Activated CD4-positive, alpha-beta T cell treated with anti-CD3 and anti-CD28 coated beads, Interleukin-2, amount 10 ng/mL, durations not matched to agents 24 days and 14 days (primary cell): Measurements from ENCODE around the gene DIPK1A. TPM values are rescaled to one million over a fixed set of nuclear protein-coding genes. Genes with fewer than 3 reads are reported as not detected.

Source experiments
- DNase-seq: peaks from one replicate; pipeline ENCODE4 v3.0.0; 2022
- H3K27ac Mint-ChIP-seq: one replicate; pipeline ENCODE4 v1.8.0; 2022; ENCODE audit warnings: mild to moderate bottlenecking, mixed read lengths
- H3K27me3 Mint-ChIP-seq: one replicate; pipeline ENCODE4 v1.8.0; 2022; ENCODE audit warnings: mixed read lengths
- H3K36me3 Mint-ChIP-seq: one replicate; pipeline ENCODE4 v1.8.0; 2022; ENCODE audit warnings: low read depth, mild to moderate bottlenecking, mixed read lengths
- H3K4me1 Mint-ChIP-seq: one replicate; pipeline ENCODE4 v1.8.0; 2021; ENCODE audit warnings: mixed read lengths
- H3K4me3 Mint-ChIP-seq: one replicate; pipeline ENCODE4 v1.8.0; 2022; ENCODE audit warnings: mild to moderate bottlenecking, moderate library complexity, mixed read lengths
- H3K9me3 Mint-ChIP-seq: one replicate; pipeline ENCODE4 v1.8.0; 2021; ENCODE audit warnings: mixed read lengths
- intact Hi-C: fragments of 100-400 bp; cut with micrococcal nuclease; formaldehyde crosslinking; loops from one replicate; pipeline ENCODE4 v1.15.1; 2023
- total RNA-seq: library from RNA; stranded (reverse); gene quantifications from 2 replicates; pipeline ENCODE4 v1.2.3, GENCODE V29; 2022

The DIPK1A gene
- total RNA-seq, 1 donor from 2014 or later, result 19.7 TPM

DNA sequence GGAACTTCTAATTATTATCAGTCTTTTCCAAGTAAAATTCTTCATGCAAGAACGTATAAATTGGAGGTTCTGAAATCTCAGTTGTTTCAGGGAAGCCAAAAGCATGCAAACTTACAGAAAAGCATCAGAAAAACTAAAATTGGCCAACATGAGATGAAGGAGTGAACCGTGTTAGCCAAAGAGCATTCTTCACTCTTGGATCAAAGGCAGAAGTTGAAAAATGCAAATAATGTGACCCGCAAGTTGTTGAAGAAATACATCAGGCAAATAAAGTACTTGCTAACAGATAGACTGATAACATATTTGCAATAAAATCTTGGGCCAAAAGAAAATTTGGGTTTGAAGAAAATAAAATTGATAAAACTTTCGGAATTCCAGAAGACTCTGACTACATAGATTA, 29.6 kb downstream of the DIPK1A start:
- intact Hi-C loops, result no loop called here
- Mint-ChIP-seq H3K27ac (no peak overlapping the region), H3K9me3 (no peaks in the 10 kb centered on the region), H3K36me3 (peaks cover 17% of the 10 kb centered on the region), H3K27me3 (no peaks in the 10 kb centered on the region), H3K4me3 (no peak overlapping the region), H3K4me1 (peaks cover 33% of the 10 kb centered on the region)
- no peak for DNase-seq

DNA sequence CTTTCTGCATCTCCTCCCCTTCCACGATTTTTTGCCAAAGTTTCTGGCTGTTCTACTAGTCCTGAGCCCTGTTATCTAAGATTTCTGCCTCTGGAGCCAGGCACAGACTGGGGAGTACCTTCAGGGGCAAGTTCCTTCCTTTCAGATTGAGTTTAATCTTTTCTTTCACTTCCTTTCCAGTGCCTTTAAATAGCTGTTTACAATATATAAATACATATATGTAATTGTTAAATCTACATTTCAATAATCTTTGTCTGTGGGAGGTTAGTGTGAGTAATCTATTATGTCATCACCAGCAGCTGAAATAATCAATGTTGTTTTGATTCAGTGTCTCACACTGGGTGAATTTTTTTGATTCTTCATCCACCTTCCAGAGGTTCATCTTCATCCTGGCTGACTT, 31.8 kb downstream of the DIPK1A start:
- H3K4me1 Mint-ChIP-seq, result peaks cover 24% of the 10 kb centered on the region
- no peak overlapping the region for H3K4me3 Mint-ChIP-seq
- no peak for DNase-seq
- peak overlapping the region; percentile 7 for H3K27ac Mint-ChIP-seq
- no peaks in the 10 kb centered on the region for H3K27me3 Mint-ChIP-seq
- intact Hi-C loops, result loop anchor here (5.0 kb wide), 1 partner anchor 42 kb away; no protein-coding TSS in a partner anchor
- no peaks in the 10 kb centered on the region for H3K9me3 Mint-ChIP-seq
- peaks cover 17% of the 10 kb centered on the region for H3K36me3 Mint-ChIP-seq

DNA sequence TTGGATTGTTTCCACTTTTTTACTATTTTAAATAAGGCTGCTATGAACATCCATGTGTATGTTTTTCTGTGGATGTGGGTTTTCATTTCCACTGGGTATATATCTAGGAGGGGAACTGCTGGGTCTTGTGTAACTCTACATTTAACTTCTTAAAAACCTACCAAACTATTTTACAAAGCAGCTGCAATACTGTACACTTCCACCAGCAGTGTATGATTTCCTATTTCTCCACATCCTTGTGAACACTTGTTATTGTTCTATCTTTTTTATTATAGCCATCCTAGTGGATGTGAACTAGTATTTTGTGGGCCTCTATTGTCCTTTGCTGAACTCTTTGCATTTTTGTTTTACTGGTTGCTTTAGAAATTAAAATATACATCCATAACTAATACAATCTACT, 33.4 kb downstream of the DIPK1A start:
- Mint-ChIP-seq H3K9me3 (no peaks in the 10 kb centered on the region), H3K4me1 (peaks cover 25% of the 10 kb centered on the region), H3K4me3 (no peak overlapping the region), H3K36me3 (peaks cover 17% of the 10 kb centered on the region), H3K27me3 (no peaks in the 10 kb centered on the region), H3K27ac (no peak overlapping the region)
- intact Hi-C loops, result loop anchor here (5.0 kb wide), 1 partner anchor 41 kb away; no protein-coding TSS in a partner anchor
- DNase-seq, result no peak

DNA sequence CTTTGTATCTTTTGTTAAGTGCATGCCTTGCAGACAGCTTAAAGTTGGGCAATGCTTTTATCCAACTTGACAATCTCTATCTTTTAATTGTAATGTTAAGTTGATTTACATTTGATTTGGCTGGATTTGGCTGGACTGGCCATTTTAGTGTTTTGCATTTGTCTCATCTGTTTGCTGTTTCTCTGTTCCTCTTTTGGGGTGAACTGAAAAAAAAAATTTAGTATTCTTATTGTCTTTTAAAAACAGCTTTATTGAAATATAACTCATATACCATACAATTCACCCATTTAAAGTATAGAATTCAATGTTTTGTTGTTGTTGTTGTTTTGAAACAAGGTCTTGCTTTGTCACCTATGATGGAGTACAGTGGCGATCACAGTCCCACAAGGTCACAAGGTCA, 34.4 kb downstream of the DIPK1A start:
- no peak overlapping the region for H3K27ac Mint-ChIP-seq
- intact Hi-C loops, result loop anchor here (5.0 kb wide), 1 partner anchor 40 kb away; no protein-coding TSS in a partner anchor
- H3K27me3 Mint-ChIP-seq, result no peaks in the 10 kb centered on the region
- no peak overlapping the region for H3K4me3 Mint-ChIP-seq
- H3K36me3 Mint-ChIP-seq, result peaks cover 13% of the 10 kb centered on the region
- DNase-seq, result no peak
- H3K4me1 Mint-ChIP-seq, result peaks cover 21% of the 10 kb centered on the region
- H3K9me3 Mint-ChIP-seq, result no peaks in the 10 kb centered on the region

DNA sequence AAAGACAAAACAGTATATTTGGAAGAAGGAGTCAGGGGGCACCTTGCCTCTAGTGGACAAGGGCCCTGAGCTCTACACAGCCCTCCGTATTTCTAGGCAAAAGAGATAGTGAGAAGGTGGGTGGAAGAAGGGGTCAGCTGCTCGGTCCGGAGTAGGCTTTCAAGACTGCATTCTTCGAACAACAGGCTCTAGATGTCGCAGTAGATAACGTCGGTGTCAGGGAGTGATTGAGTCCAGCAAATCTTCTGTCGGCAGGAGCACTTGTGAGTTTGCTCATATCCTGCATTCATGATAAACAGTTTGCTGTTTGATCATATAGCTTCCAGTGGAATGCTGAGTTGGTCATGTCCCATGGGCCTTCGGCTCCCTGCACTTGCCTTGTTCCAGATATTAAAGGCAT, 36.8 kb downstream of the DIPK1A start:
- no peak overlapping the region for H3K4me3 Mint-ChIP-seq
- peaks cover 24% of the 10 kb centered on the region for H3K36me3 Mint-ChIP-seq
- no peak overlapping the region for H3K27ac Mint-ChIP-seq
- H3K4me1 Mint-ChIP-seq, result peaks cover 13% of the 10 kb centered on the region
- DNase-seq, result no peak
- H3K9me3 Mint-ChIP-seq, result peaks cover 11% of the 10 kb centered on the region
- intact Hi-C loops, result no loop called here
- H3K27me3 Mint-ChIP-seq, result no peaks in the 10 kb centered on the region

DNA sequence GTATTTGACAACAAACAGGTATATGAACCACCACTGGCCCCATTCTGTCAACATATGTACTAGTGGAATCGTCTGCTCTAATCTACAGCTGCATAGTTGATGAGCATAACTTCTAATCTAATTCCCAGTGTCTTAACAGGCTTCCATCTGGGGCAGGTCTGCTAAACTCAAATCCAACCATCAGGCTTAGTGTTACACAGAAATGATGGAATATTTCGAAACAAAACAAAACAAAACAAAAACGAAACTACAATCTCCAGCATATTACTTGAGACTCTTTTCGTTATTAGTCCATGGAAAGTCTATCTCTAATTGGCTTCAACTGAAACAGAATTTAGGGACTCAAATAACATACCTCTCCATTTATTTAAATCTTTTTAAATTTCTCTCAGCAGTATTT, 37.6 kb downstream of the DIPK1A start:
- Mint-ChIP-seq H3K36me3 (peaks cover 20% of the 10 kb centered on the region), H3K4me1 (peaks cover 7% of the 10 kb centered on the region), H3K27me3 (no peaks in the 10 kb centered on the region), H3K9me3 (peaks cover 11% of the 10 kb centered on the region), H3K27ac (no peak overlapping the region), H3K4me3 (no peak overlapping the region)
- intact Hi-C loops, result no loop called here
- DNase-seq, result no peak

DNA sequence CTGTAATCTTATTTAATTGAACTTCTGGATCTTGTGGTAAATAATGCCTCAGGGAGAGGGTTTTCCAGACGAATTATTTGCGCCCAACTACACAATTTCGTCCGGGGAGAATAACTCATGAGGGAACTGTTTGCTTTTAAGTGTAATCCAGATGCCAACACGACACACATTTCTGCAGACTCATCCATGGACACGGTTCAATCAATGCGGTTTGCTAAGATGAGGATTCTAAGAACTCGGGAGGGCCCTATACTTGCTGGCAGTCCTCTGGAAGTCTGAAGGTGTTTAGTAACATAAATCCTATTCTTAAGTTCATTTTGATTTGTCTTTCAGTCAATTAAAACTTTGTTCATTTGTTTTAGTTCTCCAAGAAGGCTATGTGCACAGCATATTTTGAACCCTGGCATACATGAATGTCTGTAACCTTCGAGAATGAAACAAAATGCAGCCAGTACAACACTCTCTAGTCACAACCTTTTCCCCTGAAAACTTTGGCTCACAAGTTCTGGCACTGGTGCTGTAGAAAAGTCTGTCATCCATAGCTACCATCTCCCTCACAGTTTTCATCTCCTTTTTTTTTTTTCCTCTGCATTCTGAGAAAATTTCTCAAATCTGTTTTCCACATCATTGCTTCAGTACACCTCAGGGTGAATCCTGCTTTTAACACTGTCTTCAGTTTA, 38.8 kb downstream of the DIPK1A start:
- intact Hi-C loops, result no loop called here
- Mint-ChIP-seq H3K27me3 (no peaks in the 10 kb centered on the region), H3K27ac (no peak overlapping the region), H3K9me3 (peaks cover 11% of the 10 kb centered on the region), H3K4me1 (peaks cover 9% of the 10 kb centered on the region), H3K4me3 (no peak overlapping the region), H3K36me3 (peaks cover 20% of the 10 kb centered on the region)
- DNase-seq, result no peak

DNA sequence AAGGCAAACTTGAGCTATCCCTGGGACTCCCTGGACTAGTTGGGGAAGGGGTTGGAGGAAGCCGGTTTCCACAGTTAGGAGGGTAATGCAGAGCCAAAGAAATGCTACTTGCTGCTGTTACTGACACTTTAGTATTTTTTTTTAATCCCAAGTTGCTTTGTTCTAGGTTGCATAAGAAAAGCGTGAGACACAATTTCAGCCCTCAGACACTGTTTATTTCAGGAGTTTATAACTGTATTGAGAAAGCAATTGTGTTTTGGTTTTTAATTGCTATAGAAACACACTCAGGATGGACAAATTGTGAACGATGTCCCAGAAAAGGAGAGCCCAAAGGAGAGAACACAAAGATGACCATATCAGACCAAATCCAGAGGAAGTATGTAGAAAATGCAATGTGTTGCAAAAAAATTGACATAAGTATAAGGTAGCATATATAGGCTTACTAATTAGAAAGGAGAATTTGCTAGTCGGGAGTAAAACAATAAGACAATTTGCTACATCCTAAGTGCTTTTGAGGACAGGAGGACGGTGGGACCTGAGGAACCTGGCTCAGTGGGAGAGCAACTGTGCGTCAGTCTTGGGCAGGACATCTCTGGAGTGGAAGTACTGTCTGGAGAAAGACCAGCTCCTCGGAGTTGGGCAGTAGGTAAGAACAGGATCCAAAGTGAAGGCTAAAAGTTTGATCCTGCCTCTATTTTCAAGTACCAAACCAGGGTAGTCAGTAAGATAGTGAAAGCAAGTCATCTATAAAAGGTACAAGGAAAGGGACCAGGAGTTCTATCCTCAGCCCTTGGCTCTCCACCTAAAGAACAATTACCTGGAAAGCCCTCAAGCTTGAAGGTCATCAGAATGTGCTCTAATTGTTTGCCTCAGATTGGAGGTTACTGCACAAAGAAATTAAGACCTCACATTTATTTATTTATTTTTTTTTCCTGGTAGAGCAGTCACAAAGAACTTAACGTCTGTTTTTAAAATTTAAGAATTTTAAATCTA, 39.9 kb downstream of the DIPK1A start:
- Mint-ChIP-seq H3K36me3 (peaks cover 21% of the 10 kb centered on the region), H3K27me3 (no peaks in the 10 kb centered on the region), H3K4me3 (no peak overlapping the region), H3K27ac (no peak overlapping the region), H3K9me3 (peaks cover 11% of the 10 kb centered on the region), H3K4me1 (peaks cover 9% of the 10 kb centered on the region)
- DNase-seq, result no peak
- intact Hi-C loops, result no loop called here

DNA sequence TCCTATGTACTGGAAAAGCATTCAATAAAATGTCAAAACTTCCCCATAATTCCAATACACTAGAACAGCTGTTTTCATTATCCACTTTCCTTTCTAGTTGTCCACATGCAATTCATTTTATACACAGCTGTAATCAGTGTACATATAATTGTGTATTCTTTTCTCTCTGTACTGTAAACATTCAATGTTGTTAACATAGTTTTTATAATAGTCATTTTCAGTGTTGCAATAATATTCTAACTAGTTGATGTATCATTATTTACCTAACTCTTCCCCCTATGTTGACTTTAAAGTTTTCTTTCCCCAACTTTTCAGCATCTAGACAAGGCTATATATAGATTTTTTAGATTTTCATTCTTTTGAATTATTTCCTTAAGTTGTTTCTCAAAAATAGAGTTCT, 44.4 kb downstream of the DIPK1A start:
- intact Hi-C loops, result no loop called here
- Mint-ChIP-seq H3K27ac (no peak overlapping the region), H3K4me1 (peaks cover 4% of the 10 kb centered on the region), H3K4me3 (no peak overlapping the region), H3K27me3 (no peaks in the 10 kb centered on the region), H3K9me3 (peaks cover 11% of the 10 kb centered on the region), H3K36me3 (peaks cover 21% of the 10 kb centered on the region)
- DNase-seq, result no peak

DNA sequence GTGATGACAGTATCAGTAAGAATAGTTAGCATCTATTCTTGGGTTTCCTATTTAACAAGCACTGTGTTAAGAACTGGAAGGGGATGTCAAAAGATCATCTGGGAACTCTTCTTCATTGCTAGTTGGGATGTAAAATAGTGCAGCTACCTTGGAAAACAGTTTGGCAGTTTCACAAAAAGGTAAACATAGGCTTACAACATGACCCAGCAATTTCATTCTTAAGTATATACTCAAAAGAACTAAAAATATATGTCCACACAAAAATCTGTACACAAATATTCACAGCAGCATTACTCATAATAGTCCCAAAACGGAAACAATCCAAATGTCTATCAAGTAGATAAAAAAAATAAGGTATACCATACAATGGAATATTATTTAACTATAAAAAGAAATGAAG, 45.7 kb downstream of the DIPK1A start:
- no peak for DNase-seq
- intact Hi-C loops, result no loop called here
- H3K9me3 Mint-ChIP-seq, result peaks cover 4% of the 10 kb centered on the region
- no peaks in the 10 kb centered on the region for H3K27me3 Mint-ChIP-seq
- H3K4me3 Mint-ChIP-seq, result no peak overlapping the region
- H3K4me1 Mint-ChIP-seq, result peaks cover 4% of the 10 kb centered on the region
- H3K36me3 Mint-ChIP-seq, result peaks cover 14% of the 10 kb centered on the region
- H3K27ac Mint-ChIP-seq, result no peak overlapping the region

DNA sequence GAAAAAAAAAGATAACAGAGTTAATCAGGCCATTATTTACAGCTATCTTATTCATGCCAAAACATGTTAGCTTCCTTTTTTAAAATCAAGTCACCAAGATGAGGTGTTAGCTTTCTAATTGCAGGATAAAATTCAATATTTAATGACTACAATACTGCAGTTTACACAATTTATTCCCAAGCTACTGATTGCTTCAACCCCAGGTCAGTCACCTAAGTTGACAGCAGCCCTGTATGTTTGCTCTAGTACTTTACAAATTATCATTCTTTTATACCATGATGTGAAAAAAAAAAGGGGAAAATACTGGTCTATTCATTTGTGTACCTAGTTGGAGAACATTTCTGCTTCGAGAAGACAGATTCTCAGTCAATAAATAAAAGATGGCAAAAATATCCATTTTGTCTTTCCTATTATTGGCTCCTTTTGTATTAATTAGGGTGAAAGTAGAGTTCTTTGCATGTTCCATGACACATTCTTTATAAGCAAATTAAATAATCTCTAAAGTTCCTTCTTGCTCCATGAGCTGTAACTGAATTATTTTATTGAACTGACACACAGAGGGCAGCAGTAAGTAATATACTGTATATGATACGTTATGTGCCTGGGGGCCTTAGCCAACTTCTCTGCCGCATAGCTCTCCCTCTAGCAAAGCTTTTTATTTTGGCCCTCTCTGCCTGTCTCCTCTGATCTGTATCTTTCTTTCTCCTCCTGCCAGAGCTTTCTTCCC, 48.0 kb downstream of the DIPK1A start:
- DNase-seq, result no peak
- H3K4me1 Mint-ChIP-seq, result peaks cover 13% of the 10 kb centered on the region
- H3K27me3 Mint-ChIP-seq, result no peaks in the 10 kb centered on the region
- H3K36me3 Mint-ChIP-seq, result peaks cover 21% of the 10 kb centered on the region
- H3K4me3 Mint-ChIP-seq, result no peak overlapping the region
- no peak overlapping the region for H3K27ac Mint-ChIP-seq
- intact Hi-C loops, result no loop called here
- H3K9me3 Mint-ChIP-seq, result no peaks in the 10 kb centered on the region

DNA sequence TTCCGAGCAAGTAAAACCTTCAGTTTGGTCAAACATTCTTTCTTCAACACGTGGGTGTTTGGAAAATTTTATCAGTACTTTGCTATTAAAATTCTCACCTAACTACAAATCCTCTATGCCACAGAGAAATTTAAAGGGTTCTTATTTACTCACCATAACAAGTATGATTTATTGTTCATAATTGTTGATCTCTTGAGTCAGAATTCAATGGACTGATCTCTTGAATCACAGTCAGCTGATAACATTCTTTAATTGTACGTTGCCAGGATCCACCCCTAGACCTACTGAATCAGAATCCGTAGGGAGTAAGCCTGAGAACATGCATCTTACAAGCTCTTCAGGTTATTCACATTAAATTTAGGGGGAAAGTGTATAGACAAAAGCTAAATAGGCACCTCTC, 51.2 kb downstream of the DIPK1A start:
- Mint-ChIP-seq H3K27ac (no peak overlapping the region), H3K4me3 (no peak overlapping the region), H3K9me3 (no peaks in the 10 kb centered on the region), H3K36me3 (peaks cover 35% of the 10 kb centered on the region), H3K4me1 (peaks cover 21% of the 10 kb centered on the region), H3K27me3 (no peaks in the 10 kb centered on the region)
- no peak for DNase-seq
- intact Hi-C loops, result no loop called here

DNA sequence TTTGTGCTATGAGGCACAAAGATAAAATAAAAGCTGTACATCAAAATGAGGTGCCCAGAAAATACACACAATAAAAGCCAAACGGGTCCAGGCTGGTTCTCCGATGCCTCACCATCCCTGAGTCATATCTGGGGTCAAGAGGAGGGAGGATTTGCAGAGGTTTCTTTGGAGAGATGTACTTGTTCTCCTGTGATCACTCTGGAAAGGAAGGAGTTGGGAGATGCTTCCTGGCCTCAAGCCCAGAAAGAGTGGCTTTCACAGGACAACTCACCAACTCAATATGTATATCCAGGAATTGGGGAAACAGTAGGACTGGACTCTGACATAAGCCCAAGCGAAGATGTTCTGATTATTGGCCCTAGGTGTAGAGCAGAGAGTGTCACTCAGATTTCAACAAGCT, 51.9 kb downstream of the DIPK1A start:
- DNase-seq, result no peak
- H3K27me3 Mint-ChIP-seq, result no peaks in the 10 kb centered on the region
- intact Hi-C loops, result loop anchor here (5.0 kb wide), 1 partner anchor 43 kb away; no protein-coding TSS in a partner anchor

More for the DNA sequence above, 51.9 kb downstream of the DIPK1A start:
- Mint-ChIP-seq H3K4me1 (peaks cover 27% of the 10 kb centered on the region), H3K4me3 (no peak overlapping the region), H3K9me3 (no peaks in the 10 kb centered on the region), H3K27ac (no peak overlapping the region), H3K36me3 (peaks cover 38% of the 10 kb centered on the region)
